ENCODE measurements around the gene LGR5.
"Not testable (repeated sequence)": the region's sequence is repeated elsewhere in the genome, so short reads cannot be mapped to it uniquely, and the experiment has no call there.

The LGR5 gene

GRCh38 chr12:71475280-71475679, 35.7 kb downstream of the LGR5 start:
- no peak for DNase-seq

GRCh38 chr12:71476513-71476912, 36.9 kb downstream of the LGR5 start:
- DNase-seq: no peak

GRCh38 chr12:71477609-71478008, 38.0 kb downstream of the LGR5 start:
- DNase-seq: no peak

- DNase-seq: no peak
Measured at GRCh38 chr12:71478270-71478669, 38.7 kb downstream of the LGR5 start.

- no peak for DNase-seq
Measured at GRCh38 chr12:71484272-71484905, 44.8 kb downstream of the LGR5 start.

GRCh38 chr12:71490844-71491243, 51.2 kb downstream of the LGR5 start:
- not testable (repeated sequence) for DNase-seq

GRCh38 chr12:71492604-71493003, 53.0 kb downstream of the LGR5 start:
- DNase-seq: no peak

- no peak for DNase-seq
Measured at GRCh38 chr12:71499834-71500233, 60.2 kb downstream of the LGR5 start.

- DNase-seq: no peak
Measured at GRCh38 chr12:71503579-71504391, 64.2 kb downstream of the LGR5 start.

- DNase-seq: no peak
Measured at GRCh38 chr12:71504476-71504875, 64.9 kb downstream of the LGR5 start.

- DNase-seq: no peak
Measured at GRCh38 chr12:71509705-71510104, 70.1 kb downstream of the LGR5 start.

GRCh38 chr12:71517145-71517846, 77.7 kb downstream of the LGR5 start:
- no peak for DNase-seq

GRCh38 chr12:71521125-71521524, 81.5 kb downstream of the LGR5 start:
- DNase-seq: no peak

GRCh38 chr12:71524626-71525025, 85.0 kb downstream of the LGR5 start:
- DNase-seq: no peak

- no peak for DNase-seq
Measured at GRCh38 chr12:71533703-71534102, 94.1 kb downstream of the LGR5 start.

- no peak for DNase-seq
Measured at GRCh38 chr12:71536279-71536938, 96.8 kb downstream of the LGR5 start.

- DNase-seq: no peak
Measured at GRCh38 chr12:71536939-71537622, 97.5 kb downstream of the LGR5 start.

- no peak for DNase-seq
Measured at GRCh38 chr12:71538807-71539206, 99.2 kb downstream of the LGR5 start.

GRCh38 chr12:71541583-71541982, 102.0 kb downstream of the LGR5 start:
- no peak for DNase-seq

GRCh38 chr12:71546322-71546861, 106.8 kb downstream of the LGR5 start:
- peak; percentile 4 for DNase-seq

GRCh38 chr12:71548893-71549292, 109.3 kb downstream of the LGR5 start:
- DNase-seq: no peak

- DNase-seq: no peak
Measured at GRCh38 chr12:71551529-71551928, 111.9 kb downstream of the LGR5 start.

All from activated CD4-positive, alpha-beta T cell treated with anti-CD3 and anti-CD28 coated beads, Interleukin-10, Interleukin-2, amounts not matched to agents 100 ng/mL and 50 ng/mL, durations not matched to agents 16 hours and 8 hours (primary cell).